ENCODE measurements around the gene GALNT5. TPM values are rescaled to one million over a fixed set of nuclear protein-coding genes. Genes with fewer than 3 reads are reported as not detected.

Gene GALNT5
- total RNA-seq, 1 donor = 56.5 TPM

DNA sequence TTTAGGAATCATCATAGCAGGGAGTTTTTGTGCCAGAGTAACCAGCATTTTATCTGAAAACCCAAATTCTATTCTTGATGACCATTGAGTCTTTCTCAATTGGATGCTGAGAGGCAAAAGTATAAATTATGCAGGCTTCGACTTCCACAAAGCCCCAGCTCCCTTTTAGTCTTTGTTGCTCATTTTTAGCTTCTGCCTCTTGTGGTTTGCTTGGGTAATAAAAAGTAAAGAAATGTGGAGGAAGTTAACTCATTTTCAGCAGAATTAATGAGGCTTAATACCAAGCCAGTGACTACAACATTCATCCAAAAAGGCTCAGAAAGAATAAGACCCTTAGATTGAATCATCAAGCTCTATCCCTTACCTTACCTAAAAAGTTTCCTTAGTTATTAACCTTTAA, 49.5 kb downstream of the GALNT5 start:
- Histone ChIP-seq H3K27ac (ENCODE audit: low read depth, low read length) (no peak overlapping the region), H2AFZ (ENCODE audit: low read length) (no peak overlapping the region), H3K4me2 (ENCODE audit: insufficient read depth, low read length) (no peak overlapping the region), H3K79me2 (ENCODE audit: insufficient read depth, low read length) (no peaks in the 10 kb centered on the region), H3K27me3 (ENCODE audit: insufficient read depth, low read length) (no peaks in the 10 kb centered on the region), H4K20me1 (ENCODE audit: insufficient read depth, low read length) (no peaks in the 10 kb centered on the region), H3K36me3 (ENCODE audit: insufficient read depth, low read length) (peaks cover 30% of the 10 kb centered on the region), H3K4me3 (ENCODE audit: insufficient read depth, low read length) (no peak overlapping the region), H3K4me1 (ENCODE audit: insufficient read depth, low read length) (peaks cover 43% of the 10 kb centered on the region), H3K9me3 (ENCODE audit: low read depth, low read length) (no peaks in the 10 kb centered on the region)
- TF ChIP-seq, protein P1, sequence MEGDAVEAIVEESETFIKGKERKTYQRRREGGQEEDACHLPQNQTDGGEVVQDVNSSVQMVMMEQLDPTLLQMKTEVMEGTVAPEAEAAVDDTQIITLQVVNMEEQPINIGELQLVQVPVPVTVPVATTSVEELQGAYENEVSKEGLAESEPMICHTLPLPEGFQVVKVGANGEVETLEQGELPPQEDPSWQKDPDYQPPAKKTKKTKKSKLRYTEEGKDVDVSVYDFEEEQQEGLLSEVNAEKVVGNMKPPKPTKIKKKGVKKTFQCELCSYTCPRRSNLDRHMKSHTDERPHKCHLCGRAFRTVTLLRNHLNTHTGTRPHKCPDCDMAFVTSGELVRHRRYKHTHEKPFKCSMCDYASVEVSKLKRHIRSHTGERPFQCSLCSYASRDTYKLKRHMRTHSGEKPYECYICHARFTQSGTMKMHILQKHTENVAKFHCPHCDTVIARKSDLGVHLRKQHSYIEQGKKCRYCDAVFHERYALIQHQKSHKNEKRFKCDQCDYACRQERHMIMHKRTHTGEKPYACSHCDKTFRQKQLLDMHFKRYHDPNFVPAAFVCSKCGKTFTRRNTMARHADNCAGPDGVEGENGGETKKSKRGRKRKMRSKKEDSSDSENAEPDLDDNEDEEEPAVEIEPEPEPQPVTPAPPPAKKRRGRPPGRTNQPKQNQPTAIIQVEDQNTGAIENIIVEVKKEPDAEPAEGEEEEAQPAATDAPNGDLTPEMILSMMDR (IDR thresholded peaks at IDR 0.05; ENCODE audit: extremely low read depth, low read depth, low read length) = peak; percentile 36
- no peak for DNase-seq (ENCODE audit: insufficient read length, low spot score, missing footprints)

DNA sequence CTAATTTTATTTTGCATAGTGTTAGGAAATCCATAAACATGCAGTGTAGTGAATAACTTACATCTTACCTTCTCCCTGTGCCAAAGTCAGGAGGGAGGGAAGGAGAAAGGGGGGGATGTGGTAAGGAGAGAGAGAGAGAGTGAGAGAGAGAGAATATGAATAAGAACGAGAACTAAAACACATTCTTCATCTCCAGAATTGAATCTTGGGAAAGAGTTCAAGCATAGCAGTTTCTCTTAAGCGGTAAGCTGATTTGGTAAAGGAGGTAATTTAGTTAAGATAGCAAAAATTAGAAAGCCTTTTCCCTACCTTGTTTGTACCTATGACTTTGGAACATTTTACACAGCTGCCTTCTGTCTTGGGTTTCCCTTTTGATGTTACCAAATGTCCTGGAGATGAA, 52.4 kb downstream of the GALNT5 start:
- Histone ChIP-seq H3K9me3 (ENCODE audit: low read depth, low read length) (no peaks in the 10 kb centered on the region), H3K27ac (ENCODE audit: low read depth, low read length) (no peak overlapping the region), H3K36me3 (ENCODE audit: insufficient read depth, low read length) (peaks cover 30% of the 10 kb centered on the region), H3K4me2 (ENCODE audit: insufficient read depth, low read length) (no peak overlapping the region), H3K27me3 (ENCODE audit: insufficient read depth, low read length) (no peaks in the 10 kb centered on the region), H2AFZ (ENCODE audit: low read length) (no peak overlapping the region), H3K79me2 (ENCODE audit: insufficient read depth, low read length) (no peaks in the 10 kb centered on the region), H3K4me1 (ENCODE audit: insufficient read depth, low read length) (peaks cover 46% of the 10 kb centered on the region), H4K20me1 (ENCODE audit: insufficient read depth, low read length) (no peaks in the 10 kb centered on the region), H3K4me3 (ENCODE audit: insufficient read depth, low read length) (no peak overlapping the region)
- TF ChIP-seq, protein P1 (IDR thresholded peaks at IDR 0.05; ENCODE audit: extremely low read depth, low read depth, low read length) = no peak
- DNase-seq (ENCODE audit: insufficient read length, low spot score, missing footprints) = no peak

- H3K4me1 ChIP-seq (ENCODE audit: insufficient read depth, low read length) = peaks cover 28% of the 10 kb centered on the region
- TF ChIP-seq, protein P1 (IDR thresholded peaks at IDR 0.05; ENCODE audit: extremely low read depth, low read depth, low read length) = no peak
- no peaks in the 10 kb centered on the region for H3K27me3 ChIP-seq (ENCODE audit: insufficient read depth, low read length)
- no peaks in the 10 kb centered on the region for H4K20me1 ChIP-seq (ENCODE audit: insufficient read depth, low read length)
- H3K9me3 ChIP-seq (ENCODE audit: low read depth, low read length) = no peaks in the 10 kb centered on the region
- H3K4me3 ChIP-seq (ENCODE audit: insufficient read depth, low read length) = no peak overlapping the region
- no peaks in the 10 kb centered on the region for H3K79me2 ChIP-seq (ENCODE audit: insufficient read depth, low read length)
- H3K36me3 ChIP-seq (ENCODE audit: insufficient read depth, low read length) = peaks cover 24% of the 10 kb centered on the region
- no peak for DNase-seq (ENCODE audit: insufficient read length, low spot score, missing footprints)
- H2AFZ ChIP-seq (ENCODE audit: low read length) = no peak overlapping the region
- peak overlapping the region; percentile 18 for H3K27ac ChIP-seq (ENCODE audit: low read depth, low read length)
- H3K4me2 ChIP-seq (ENCODE audit: insufficient read depth, low read length) = no peak overlapping the region
Measured at GRCh38 chr2:157311706-157312105, 54.2 kb downstream of the GALNT5 start.

DNA sequence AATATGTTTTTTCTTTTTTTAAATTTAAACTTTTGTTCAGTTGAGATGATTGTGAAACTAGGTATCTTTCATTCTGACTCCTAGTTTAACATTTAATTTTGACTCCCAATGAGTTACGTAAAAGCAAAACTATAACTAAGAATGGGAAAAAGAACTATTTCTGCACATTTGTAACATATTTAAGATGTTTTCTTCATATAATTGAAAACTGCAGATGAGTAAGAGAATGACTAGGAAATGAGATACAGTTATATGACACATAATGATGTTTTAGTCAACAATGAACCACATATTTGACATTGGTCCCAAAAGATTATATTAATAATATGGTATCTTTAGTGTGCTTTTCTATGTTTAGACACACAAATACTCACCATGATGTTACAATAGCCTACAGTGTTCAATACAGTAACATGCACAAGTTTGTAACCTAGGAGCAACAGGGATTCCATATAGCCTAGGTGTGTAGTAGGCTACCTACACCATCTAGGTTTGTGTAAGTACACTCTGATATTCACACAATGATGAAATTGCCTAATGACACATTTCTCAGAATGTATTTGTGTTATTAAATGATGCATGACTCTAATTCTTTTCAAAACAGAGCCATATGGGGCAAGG, 55.5 kb downstream of the GALNT5 start:
- no peaks in the 10 kb centered on the region for H4K20me1 ChIP-seq (ENCODE audit: insufficient read depth, low read length)
- H2AFZ ChIP-seq (ENCODE audit: low read length) = no peak overlapping the region
- peak overlapping the region; percentile 79 for H3K27ac ChIP-seq (ENCODE audit: low read depth, low read length)
- no peaks in the 10 kb centered on the region for H3K9me3 ChIP-seq (ENCODE audit: low read depth, low read length)
- TF ChIP-seq, protein P1 (IDR thresholded peaks at IDR 0.05; ENCODE audit: extremely low read depth, low read depth, low read length) = no peak
- H3K4me1 ChIP-seq (ENCODE audit: insufficient read depth, low read length) = peaks cover 22% of the 10 kb centered on the region
- H3K36me3 ChIP-seq (ENCODE audit: insufficient read depth, low read length) = peaks cover 20% of the 10 kb centered on the region
- H3K4me2 ChIP-seq (ENCODE audit: insufficient read depth, low read length) = peak overlapping the region; percentile 73
- no peaks in the 10 kb centered on the region for H3K27me3 ChIP-seq (ENCODE audit: insufficient read depth, low read length)
- no peaks in the 10 kb centered on the region for H3K79me2 ChIP-seq (ENCODE audit: insufficient read depth, low read length)
- no peak overlapping the region for H3K4me3 ChIP-seq (ENCODE audit: insufficient read depth, low read length)
- DNase-seq (ENCODE audit: insufficient read length, low spot score, missing footprints) = no peak

Measured in osteoblast (primary cell).